Measurements from ENCODE around the gene FBXL22. TPM values are rescaled to one million over a fixed set of nuclear protein-coding genes. Genes with fewer than 3 reads are reported as not detected.

The FBXL22 gene
- total RNA-seq, 3 donors from 2014 or later (not counting 1 experiment from before 2014, with no cell fraction given) = 0.33 to 2.3 (median 0.65) TPM

DNA sequence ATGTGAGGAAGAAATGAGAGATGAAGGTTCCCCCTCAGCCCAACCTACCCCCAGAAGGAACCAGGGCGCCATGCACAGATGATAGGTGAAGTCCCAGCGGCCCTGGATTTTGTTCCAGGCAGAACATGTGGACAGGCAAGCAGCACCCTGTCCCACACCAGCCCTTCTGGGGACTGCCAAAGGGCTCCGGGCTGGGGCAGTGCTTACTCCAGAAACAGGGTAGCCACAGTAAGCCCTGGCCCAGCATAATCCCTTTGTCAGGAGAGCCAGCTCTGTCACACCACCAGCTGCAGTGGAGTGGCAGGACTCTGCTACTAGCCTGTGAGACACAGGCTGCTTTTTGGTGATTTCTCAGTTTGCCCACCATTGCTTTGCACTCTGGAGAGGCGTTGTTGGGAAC, 6.3 kb downstream of the FBXL22 start:
- intact Hi-C loops (cut with micrococcal nuclease) = loop anchor here (5.0 kb wide), 1 partner anchor 96 kb away; no protein-coding TSS in a partner anchor
- ATAC-seq (no peak), DNase-seq (no peak)
- WGBS (ENCODE audit: insufficient coverage) = 95% methylated on average over 4 of the region's 4 CpGs
- Mint-ChIP-seq H3K27me3 (ENCODE audit: low read depth in 2 of 2) (no peaks in the 10 kb centered on the region), H3K9me3 (no peaks in the 10 kb centered on the region), H3K4me3 (peak overlapping the region; percentile 56), H3K36me3 (peaks cover 8% of the 10 kb centered on the region), H3K27ac (peak overlapping the region in 1 of 2 donors; percentile 25), H3K4me1 (peaks cover 32 to 53% of the 10 kb centered on the region in 2 donors)
- Histone ChIP-seq H3K27me3 (ENCODE audit: control insufficient read depth, insufficient read depth, low read length) (no peaks in the 10 kb centered on the region), H3K27ac (ENCODE audit: low read length) (no peak overlapping the region), H3K4me3 (ENCODE audit: low read length) (no peak overlapping the region), H3K36me3 (ENCODE audit: control insufficient read depth, insufficient read depth, low read length) (peaks cover 11% of the 10 kb centered on the region), H3K9me3 (ENCODE audit: control insufficient read depth, insufficient read depth, low read length) (no peaks in the 10 kb centered on the region), H3K4me1 (ENCODE audit: control insufficient read depth, insufficient read depth, low read length) (peaks cover 36% of the 10 kb centered on the region)
- TF ChIP-seq, protein P1, sequence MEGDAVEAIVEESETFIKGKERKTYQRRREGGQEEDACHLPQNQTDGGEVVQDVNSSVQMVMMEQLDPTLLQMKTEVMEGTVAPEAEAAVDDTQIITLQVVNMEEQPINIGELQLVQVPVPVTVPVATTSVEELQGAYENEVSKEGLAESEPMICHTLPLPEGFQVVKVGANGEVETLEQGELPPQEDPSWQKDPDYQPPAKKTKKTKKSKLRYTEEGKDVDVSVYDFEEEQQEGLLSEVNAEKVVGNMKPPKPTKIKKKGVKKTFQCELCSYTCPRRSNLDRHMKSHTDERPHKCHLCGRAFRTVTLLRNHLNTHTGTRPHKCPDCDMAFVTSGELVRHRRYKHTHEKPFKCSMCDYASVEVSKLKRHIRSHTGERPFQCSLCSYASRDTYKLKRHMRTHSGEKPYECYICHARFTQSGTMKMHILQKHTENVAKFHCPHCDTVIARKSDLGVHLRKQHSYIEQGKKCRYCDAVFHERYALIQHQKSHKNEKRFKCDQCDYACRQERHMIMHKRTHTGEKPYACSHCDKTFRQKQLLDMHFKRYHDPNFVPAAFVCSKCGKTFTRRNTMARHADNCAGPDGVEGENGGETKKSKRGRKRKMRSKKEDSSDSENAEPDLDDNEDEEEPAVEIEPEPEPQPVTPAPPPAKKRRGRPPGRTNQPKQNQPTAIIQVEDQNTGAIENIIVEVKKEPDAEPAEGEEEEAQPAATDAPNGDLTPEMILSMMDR (IDR thresholded peaks at IDR 0.05) = no peak

DNA sequence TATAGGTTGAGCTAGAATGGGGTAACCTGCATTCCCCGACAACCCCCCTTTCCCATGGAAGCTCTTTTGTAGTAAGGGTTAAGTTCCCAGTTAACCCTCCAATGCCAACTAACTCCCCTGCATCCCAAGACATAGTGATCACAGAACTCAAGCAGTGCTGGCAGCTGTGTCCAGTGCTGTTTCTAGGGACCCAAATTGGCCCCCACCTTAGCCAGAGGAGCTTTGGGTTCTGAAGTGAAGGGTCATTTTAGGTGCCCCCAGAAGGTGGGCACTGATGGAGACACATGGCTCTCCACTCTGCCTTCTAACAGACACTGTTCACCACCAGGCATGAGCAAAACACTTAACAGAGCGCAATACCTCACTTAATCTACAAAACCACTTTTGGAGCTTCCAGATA, 7.1 kb downstream of the FBXL22 start:
- Histone ChIP-seq H3K9me3 (ENCODE audit: control insufficient read depth, insufficient read depth, low read length) (no peaks in the 10 kb centered on the region), H3K4me3 (ENCODE audit: low read length) (no peak overlapping the region), H3K4me1 (ENCODE audit: control insufficient read depth, insufficient read depth, low read length) (peaks cover 36% of the 10 kb centered on the region), H3K36me3 (ENCODE audit: control insufficient read depth, insufficient read depth, low read length) (peaks cover 16% of the 10 kb centered on the region), H3K27me3 (ENCODE audit: control insufficient read depth, insufficient read depth, low read length) (no peaks in the 10 kb centered on the region), H3K27ac (ENCODE audit: low read length) (no peak overlapping the region)
- intact Hi-C loops (cut with micrococcal nuclease) = loop anchor here (5.0 kb wide), 1 partner anchor 97 kb away; no protein-coding TSS in a partner anchor
- DNase-seq (no peak), ATAC-seq (no peak)
- H3K4me3 Mint-ChIP-seq = no peak overlapping the region
- peaks cover 8% of the 10 kb centered on the region for H3K36me3 Mint-ChIP-seq
- H3K27ac Mint-ChIP-seq = no peak overlapping the region
- no peaks in the 10 kb centered on the region for H3K9me3 Mint-ChIP-seq
- H3K4me1 Mint-ChIP-seq = peaks cover 32 to 52% of the 10 kb centered on the region in 2 donors
- TF ChIP-seq, protein P1 (IDR thresholded peaks at IDR 0.05) = no peak
- no CpG with 5 or more reads among the region's 2 CpGs for WGBS (ENCODE audit: insufficient coverage)
- H3K27me3 Mint-ChIP-seq (ENCODE audit: low read depth in 2 of 2) = no peaks in the 10 kb centered on the region

DNA sequence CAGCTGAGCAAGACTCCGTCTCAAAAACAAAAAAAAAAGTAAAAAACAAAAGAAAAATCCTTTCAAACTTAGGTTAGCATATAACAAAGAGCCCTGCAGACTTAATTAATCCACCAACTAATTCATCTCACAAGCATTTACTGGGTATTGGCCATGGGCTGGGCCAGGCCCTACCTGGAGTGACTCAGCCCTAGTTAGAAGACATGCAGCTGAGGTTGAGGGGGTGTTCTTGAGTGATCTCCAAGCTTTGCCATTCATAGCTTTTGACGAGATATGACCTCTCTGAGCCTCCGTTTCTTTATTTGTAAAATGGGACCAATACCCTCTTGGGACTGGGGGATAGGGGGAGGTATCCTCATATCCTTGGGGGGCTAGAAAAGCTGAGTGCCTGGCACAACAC, 7.8 kb downstream of the FBXL22 start:
- intact Hi-C loops (cut with micrococcal nuclease) = no loop called here
- no peak for ATAC-seq

More for the DNA sequence above, 7.8 kb downstream of the FBXL22 start:
- no peak overlapping the region for H3K27ac ChIP-seq (ENCODE audit: low read length)
- H3K4me1 ChIP-seq (ENCODE audit: control insufficient read depth, insufficient read depth, low read length) = peaks cover 30% of the 10 kb centered on the region
- peaks cover 18% of the 10 kb centered on the region for H3K36me3 ChIP-seq (ENCODE audit: control insufficient read depth, insufficient read depth, low read length)
- TF ChIP-seq, protein P1 (IDR thresholded peaks at IDR 0.05) = no peak
- no peak overlapping the region for H3K4me3 ChIP-seq (ENCODE audit: low read length)
- Mint-ChIP-seq H3K9me3 (no peaks in the 10 kb centered on the region), H3K4me1 (peaks cover 35 to 47% of the 10 kb centered on the region in 2 donors), H3K27ac (peak overlapping the region; percentile 65 to 76), H3K4me3 (no peak overlapping the region), H3K36me3 (peaks cover 8% of the 10 kb centered on the region), H3K27me3 (ENCODE audit: low read depth in 2 of 2) (no peaks in the 10 kb centered on the region)
- DNase-seq = no peak
- no peaks in the 10 kb centered on the region for H3K27me3 ChIP-seq (ENCODE audit: control insufficient read depth, insufficient read depth, low read length)
- 100% methylated on average over 3 of the region's 3 CpGs for WGBS (ENCODE audit: insufficient coverage)
- no peaks in the 10 kb centered on the region for H3K9me3 ChIP-seq (ENCODE audit: control insufficient read depth, insufficient read depth, low read length)
